HG02678 (cell line): ENCODE results near the gene ANO6.
"Not testable (repeated sequence)": the region's sequence is repeated elsewhere in the genome, so short reads cannot be mapped to it uniquely, and the experiment has no call there.

ENCODE experiments used
- ATAC-seq: cut with Tn5 transposase; IDR thresholded peaks from one replicate; pipeline ENCODE4 v1.9.1; 2021; ENCODE audit warnings: mild to moderate bottlenecking, moderate library complexity; ENCODE audit not compliant: unreplicated experiment

The ANO6 gene

GRCh38 chr12:45235087-45236025 is 19.5 kb downstream of the ANO6 start:
- no peak for ATAC-seq

GRCh38 chr12:45236383-45236782 is 20.5 kb downstream of the ANO6 start:
- not testable (repeated sequence) for ATAC-seq

GRCh38 chr12:45242180-45242579 is 26.3 kb downstream of the ANO6 start:
- ATAC-seq: no peak

- no peak for ATAC-seq
Measured at GRCh38 chr12:45243963-45244362, 28.1 kb downstream of the ANO6 start.

GRCh38 chr12:45244561-45245343 is 28.9 kb downstream of the ANO6 start:
- peak; percentile 93 for ATAC-seq

- no peak for ATAC-seq
Measured at GRCh38 chr12:45246236-45246635, 30.3 kb downstream of the ANO6 start.

GRCh38 chr12:45247589-45247988 is 31.7 kb downstream of the ANO6 start:
- ATAC-seq: no peak

- ATAC-seq: no peak
Measured at GRCh38 chr12:45248095-45248494, 32.2 kb downstream of the ANO6 start.

GRCh38 chr12:45254254-45254653 is 38.4 kb downstream of the ANO6 start:
- ATAC-seq: no peak

GRCh38 chr12:45256721-45257120 is 40.8 kb downstream of the ANO6 start:
- peak; percentile 7 for ATAC-seq

- ATAC-seq: peak; percentile 93
Measured at GRCh38 chr12:45257185-45257930, 41.5 kb downstream of the ANO6 start.

- no peak for ATAC-seq
Measured at GRCh38 chr12:45259675-45260074, 43.8 kb downstream of the ANO6 start.

GRCh38 chr12:45260104-45260815 is 44.4 kb downstream of the ANO6 start:
- no peak for ATAC-seq

- ATAC-seq: no peak
Measured at GRCh38 chr12:45260854-45261253, 45.0 kb downstream of the ANO6 start.

- not testable (repeated sequence) for ATAC-seq
Measured at GRCh38 chr12:45262185-45262584, 46.3 kb downstream of the ANO6 start.

GRCh38 chr12:45263587-45263986 is 47.7 kb downstream of the ANO6 start:
- no peak for ATAC-seq

- peak; percentile 66 for ATAC-seq
Measured at GRCh38 chr12:45268672-45269411, 52.9 kb downstream of the ANO6 start.

GRCh38 chr12:45269412-45269751 is 53.5 kb downstream of the ANO6 start:
- ATAC-seq: no peak

- no peak for ATAC-seq
Measured at GRCh38 chr12:45270951-45271350, 55.1 kb downstream of the ANO6 start.

- ATAC-seq: no peak
Measured at GRCh38 chr12:45273717-45274271, 57.9 kb downstream of the ANO6 start.
